Adrenal gland (tissue), 5 donors: ENCODE data around the gene DPP4.

Source experiments
- POLR2A ChIP-seq, 2 donors: fragments of 450-650 bp; IDR thresholded peaks; one replicate each; pipeline ENCODE4 v1.6.1; 2017; ENCODE audit warnings: antibody characterized with exemption in 2 of 2, mild to moderate bottlenecking in 2 of 2, moderate library complexity in 1 of 2
- TF ChIP-seq, protein P1 (sequence below), 6 experiments: fragments of 450-650 bp in 4 of 6; fragments of 200-600 bp in 2 of 6; sonication (generic) in 1 of 6; IDR thresholded peaks; 1 replicate in 5 of 6; 2 replicates in 1 of 6; pipeline versions ENCODE4 v1.5.1 to v1.8.0; 2016 to 2021; ENCODE audit warnings: antibody characterized with exemption in 6 of 6, mild to moderate bottlenecking in 2 of 6, moderate library complexity in 1 of 6
- donor health status: DM: no; HTN: no; CAD: no.

DNA sequence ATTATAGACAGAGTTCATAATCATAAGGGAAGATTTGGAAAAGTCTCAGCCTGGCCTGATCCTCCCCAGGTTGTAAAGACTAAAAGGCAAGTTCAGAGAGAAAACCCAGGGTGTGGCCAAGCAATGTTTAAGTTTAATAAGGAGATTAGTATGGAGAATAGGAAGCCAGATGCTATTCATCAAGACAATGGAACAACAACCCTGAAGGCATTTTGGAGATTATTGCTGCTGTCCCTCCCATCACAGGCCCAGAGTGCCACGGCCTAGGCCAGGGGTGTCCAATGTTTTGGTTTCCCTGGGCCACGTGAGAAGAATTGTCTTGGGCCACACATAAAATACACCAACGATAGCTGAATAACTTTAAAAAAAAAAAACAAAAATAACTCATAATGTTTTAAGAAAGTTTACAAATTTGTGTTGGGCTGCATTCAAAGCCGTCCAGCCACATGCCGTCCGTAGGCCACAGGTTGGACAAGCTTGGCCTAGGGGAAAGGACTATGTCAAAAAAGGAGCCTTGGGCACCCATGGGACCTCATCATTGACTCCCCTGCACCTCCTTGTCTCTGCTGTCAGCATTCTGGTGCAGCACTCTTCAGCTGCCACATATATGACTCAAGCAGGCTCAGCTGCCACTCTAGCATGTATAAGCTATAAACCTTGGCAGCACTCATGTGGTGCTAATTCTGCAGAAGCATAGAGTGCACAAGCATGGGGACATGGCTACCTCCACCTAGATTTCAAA, 20.8 kb downstream of the DPP4 start:
- TF ChIP-seq, protein P1, sequence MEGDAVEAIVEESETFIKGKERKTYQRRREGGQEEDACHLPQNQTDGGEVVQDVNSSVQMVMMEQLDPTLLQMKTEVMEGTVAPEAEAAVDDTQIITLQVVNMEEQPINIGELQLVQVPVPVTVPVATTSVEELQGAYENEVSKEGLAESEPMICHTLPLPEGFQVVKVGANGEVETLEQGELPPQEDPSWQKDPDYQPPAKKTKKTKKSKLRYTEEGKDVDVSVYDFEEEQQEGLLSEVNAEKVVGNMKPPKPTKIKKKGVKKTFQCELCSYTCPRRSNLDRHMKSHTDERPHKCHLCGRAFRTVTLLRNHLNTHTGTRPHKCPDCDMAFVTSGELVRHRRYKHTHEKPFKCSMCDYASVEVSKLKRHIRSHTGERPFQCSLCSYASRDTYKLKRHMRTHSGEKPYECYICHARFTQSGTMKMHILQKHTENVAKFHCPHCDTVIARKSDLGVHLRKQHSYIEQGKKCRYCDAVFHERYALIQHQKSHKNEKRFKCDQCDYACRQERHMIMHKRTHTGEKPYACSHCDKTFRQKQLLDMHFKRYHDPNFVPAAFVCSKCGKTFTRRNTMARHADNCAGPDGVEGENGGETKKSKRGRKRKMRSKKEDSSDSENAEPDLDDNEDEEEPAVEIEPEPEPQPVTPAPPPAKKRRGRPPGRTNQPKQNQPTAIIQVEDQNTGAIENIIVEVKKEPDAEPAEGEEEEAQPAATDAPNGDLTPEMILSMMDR (IDR thresholded peaks at IDR 0.05): no peak
- TF ChIP-seq POLR2A (IDR thresholded peaks at IDR 0.05): no peak
